Cerebellar nuclear complex (tissue), 1 donor: ENCODE data around the gene FNDC3B.

Experiments used
- DNase-seq, 2 experiments: peaks; one replicate each; lab custom pipeline; 2025; lab: John Stamatoyannopoulos, UW

FNDC3B gene

DNA sequence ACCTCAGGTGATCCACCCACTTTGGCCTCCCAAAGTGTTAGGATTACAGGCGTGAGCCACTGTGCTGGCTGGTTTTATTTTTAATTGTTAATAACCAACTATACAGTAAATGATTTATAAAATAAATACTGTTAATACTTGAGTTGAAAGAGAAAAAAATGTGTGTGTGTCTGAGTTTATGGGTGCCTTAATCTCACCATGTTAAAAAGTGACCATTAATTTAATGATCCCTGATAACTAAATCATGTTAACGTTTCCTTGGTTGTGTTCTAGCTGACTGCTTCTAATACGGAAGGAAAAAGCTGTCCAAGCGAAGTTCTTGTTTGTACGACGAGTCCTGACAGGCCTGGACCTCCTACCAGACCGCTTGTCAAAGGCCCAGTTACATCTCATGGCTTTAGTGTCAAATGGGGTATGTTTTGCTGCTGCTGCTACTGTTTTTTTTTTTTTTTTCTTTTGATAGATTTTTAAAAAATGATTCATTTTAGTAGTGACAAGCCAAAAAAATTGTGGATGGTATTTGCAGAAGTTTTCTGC, 295.4 kb downstream of the FNDC3B start:
- DNase-seq = no peak

DNA sequence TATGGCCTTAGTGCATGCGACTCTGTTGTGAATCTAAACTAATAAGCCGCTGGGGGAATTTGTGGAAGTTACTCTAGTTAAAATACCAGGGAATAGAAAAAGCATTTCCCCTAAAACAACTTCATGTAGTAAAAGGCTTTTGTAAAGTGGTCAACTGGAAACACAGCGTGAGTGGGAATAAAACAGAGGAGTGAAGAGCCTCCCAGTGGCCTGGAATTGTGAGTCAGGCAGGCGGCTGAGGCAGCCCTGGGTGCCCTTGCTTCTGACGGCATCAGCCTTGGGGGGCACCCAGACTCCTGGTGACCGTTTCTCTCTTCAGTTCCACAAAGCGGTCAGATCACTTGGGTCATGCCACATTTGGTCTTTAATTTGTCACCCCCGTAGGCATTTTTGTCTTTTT, 300.5 kb downstream of the FNDC3B start:
- no peak for DNase-seq

DNA sequence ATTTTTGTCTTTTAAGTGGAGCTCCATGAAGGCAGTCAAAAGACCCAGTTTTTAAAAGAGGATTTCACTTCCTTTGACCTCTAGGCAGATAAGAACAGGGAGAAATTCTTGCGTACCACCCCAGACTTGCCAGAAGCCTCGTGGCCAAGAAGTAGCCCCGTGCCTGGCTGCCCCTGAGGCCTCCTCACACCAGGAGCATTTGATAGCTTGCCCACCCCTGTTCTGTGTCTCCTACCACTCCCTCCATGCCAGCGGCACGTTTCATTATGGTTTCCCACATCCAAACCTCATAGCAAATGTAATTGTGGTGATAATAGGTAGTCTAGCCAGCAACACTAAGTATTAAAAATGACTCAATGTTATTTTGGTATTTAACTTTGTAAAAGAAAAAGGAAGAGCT, 301.2 kb downstream of the FNDC3B start:
- DNase-seq = no peak

GRCh38 chr3:172341482-172342059, 302.2 kb downstream of the FNDC3B start:
- DNase-seq = peak in 1 of 2 experiments; percentile 4

DNA sequence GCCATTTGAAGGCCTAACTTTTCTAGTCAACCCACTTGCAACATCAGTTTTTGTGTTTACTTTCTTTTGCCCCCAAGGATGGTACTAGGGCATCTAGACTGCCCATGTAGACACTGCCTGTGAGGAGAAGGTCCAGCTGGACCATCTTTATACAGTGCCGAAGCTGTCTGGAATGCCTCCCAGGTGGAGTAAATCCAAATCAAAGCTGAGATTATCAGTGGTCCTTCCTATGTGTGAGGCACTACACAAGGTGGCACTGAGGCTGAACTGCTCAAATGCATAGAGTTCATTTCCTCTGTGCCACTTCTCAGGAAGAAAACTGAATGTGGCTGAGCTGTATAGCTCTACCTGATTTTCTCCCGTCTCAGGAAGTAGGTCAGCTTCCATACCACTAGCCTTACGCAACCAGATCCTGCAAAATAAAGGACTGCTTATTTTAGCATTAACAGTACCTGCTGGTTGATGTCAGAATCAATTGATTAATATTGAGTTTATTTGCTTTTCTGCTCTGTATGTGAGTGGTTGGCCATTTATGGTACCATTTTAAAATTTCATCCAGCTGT, 302.8 kb downstream of the FNDC3B start:
- DNase-seq = no peak

- no peak for DNase-seq
These were observed 303.7 kb downstream of the FNDC3B start for GRCh38 chr3:172343117-172343516.

DNA sequence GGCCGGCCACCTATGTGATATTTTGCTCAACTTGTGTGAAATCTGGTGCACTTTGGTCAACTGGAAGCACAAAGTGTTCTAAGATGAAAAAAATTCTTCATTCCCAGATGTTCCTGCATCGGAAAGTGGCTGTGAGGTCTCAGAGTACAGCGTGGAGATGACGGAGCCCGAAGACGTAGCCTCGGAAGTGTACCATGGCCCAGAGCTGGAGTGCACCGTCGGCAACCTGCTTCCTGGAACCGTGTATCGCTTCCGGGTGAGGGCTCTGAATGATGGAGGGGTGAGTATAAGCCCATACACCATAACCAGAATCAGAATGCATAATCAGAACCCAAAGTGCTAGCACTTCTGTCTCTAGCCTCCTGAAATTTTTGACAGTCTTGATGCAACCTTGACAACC, 304.6 kb downstream of the FNDC3B start:
- DNase-seq = no peak

- DNase-seq = no peak
These were observed 306.8 kb downstream of the FNDC3B start for GRCh38 chr3:172346161-172346560.

DNA sequence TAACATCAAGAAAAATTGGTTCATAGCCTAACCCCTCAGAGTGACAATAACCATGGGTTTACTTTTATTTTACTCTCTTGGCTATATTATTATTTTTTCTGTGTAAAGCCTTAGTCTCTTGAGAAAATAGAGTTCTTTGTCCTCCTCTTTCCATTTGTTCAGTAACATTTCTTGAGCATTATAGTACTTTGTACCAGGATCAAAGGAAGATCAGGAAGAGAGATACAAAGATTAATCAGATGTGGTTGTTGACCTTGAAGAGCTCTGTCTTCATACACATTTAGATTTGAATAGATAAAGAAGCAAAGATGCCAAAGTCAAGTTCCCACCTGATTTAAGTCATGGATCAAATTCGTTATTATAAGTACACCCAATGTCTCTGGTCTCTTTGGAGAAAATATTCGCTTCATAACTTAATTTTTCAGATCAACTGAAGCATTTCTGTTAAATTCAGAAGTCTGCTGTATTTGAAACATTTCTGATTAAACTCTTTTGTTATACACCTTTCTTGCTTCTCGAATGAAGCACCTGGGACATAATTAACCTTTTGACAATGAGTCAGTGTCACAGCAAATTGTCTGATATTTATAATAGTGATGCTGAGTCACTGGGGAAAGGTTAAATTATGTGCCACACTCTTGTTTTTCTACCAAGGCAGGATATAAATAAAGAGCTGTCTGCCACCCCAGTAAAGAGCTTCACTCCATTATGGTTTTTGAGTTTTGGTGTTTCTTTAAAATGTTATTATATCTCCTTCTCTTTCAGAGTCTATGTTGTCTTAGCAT, 308.7 kb downstream of the FNDC3B start:
- DNase-seq = no peak

DNA sequence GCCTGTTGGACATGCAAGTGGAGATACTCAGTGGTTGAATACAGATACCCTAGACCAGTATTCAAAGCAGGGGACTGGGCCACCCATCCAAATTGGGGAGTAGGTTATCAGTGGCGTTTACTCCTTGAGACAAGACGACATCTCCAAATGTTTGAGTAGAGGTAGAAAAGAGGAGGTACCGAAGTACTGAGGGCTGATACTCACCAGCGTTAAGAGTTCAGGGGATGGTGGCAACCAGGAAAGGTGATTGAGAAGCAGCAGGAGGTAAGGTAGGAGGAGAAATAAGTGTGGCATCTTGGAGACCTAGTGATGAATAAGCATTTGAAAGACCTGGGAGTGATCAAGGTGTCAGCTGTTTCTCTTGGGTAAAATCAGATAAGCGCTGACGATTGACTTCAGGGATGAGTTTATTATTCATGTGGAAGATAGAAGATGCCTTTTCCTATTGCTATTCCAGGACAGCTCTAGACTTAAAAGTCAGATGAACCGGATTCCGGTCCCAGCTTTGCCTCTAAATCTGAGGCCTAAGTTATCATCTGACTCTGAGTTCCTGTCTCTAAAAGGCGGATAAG, 312.6 kb downstream of the FNDC3B start:
- no peak for DNase-seq

DNA sequence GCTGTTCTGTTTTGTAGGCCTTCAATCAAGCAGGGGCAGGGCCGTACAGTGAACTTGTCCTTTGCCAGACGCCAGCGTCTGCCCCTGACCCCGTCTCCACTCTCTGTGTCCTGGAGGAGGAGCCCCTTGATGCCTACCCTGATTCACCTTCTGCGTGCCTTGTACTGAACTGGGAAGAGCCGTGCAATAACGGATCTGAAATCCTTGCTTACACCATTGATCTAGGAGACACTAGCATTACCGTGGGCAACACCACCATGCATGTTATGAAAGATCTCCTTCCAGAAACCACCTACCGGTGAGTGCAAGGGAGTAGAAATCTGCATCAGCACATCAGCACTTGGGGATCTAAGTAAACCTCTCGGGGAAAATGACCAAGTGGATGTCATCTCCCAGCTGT, 313.4 kb downstream of the FNDC3B start:
- no peak for DNase-seq

GRCh38 chr3:172354931-172355499, 315.6 kb downstream of the FNDC3B start:
- no peak for DNase-seq

DNA sequence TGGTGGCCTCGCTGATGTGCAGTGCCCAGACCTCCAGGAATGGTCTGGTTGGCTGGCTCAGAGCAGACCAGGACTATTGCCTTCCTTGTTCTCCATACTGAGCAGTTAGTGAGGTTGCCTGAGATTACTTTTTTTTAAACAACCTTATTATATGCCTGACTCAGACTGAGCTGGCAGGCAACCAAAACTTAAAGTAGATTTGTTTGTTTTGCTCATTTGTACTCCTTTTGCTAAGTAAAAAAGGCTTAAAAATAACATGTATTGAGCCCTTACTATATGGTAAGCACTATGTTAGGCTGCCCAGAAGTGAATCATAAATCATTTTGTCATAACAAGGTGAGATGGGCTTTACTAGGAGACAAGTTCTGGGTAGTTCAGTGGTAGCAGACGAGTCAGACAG, 316.5 kb downstream of the FNDC3B start:
- DNase-seq = no peak

DNA sequence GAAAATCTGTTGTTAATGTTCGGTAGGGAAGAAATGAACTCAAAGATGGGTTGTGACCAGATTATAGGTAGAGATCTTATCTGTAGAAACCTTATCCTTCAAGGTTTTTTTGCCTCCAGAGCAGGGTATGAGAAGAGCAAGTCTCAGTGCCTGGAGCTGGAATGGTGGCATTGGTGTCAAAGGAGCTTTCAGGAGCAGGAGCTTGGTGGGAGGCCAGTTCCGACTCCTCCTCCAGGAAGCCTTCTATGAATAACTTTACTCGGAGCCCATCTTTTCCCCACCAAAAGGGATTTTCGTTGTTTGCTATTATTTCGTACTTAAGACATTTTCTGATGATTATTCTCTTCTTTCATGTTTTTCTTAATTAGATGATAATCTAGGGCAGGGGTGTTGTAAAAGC, 317.0 kb downstream of the FNDC3B start:
- no peak for DNase-seq

DNA sequence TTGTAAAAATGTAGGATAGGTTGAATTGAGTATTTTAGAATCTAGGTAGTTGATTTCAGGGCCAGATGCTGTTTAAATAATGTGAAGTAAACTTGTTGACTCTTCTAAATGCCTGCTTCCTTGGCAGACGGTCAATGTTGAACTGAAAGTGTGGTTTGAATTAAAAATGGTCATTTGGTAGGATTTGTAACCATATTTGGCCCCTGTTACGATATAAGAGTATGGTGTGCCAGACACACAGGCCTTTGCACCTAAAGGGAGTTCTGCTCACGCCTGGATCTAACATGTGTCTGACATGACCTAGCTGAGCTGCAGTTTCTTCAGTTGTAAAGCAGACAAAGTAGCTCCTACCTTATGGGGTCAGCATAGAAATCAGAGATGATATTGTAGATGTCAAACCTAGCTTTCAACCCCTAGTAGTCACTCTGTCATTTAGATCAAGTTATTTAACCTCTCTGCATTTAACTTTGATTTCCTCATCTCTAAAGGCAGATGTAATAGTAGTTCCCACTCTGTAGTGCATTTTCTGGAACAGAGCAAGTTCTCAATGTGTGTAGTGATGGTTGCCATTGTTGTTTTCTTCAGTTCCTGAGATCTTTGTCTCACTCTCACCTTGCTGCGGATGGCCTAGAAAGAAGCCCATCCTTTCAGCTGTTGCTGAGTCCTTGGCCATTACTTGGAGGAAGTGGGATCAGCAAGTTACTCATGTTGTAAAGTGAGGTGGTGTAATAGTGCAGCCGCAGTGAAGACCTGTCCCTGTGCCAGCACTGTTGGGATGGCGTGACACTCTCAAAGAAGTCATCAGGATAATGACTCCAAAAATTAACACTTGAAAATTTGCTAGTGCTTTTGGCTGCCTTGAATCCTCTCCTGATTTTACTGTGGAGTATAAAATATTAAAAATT, 318.7 kb downstream of the FNDC3B start:
- DNase-seq = no peak

GRCh38 chr3:172359231-172359630, 319.9 kb downstream of the FNDC3B start:
- DNase-seq = no peak

DNA sequence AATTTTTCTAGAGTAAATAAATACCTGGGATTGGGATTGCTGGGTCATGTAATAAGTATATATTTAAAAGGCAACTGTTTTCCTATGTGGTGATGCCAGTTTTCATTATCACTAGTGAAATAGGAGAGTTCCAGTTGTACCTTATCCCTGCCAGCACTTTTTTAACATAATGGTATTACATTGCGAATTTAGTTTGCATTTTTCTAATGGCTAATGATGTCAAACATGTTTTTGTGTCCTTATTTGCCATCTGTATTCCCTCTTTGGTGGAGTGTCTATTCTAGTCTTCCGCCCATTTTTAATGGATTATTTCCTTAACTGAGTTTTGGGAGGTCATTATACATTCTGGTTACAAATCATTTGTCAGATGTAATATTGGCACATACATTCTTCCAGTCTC, 320.6 kb downstream of the FNDC3B start:
- no peak for DNase-seq

GRCh38 chr3:172362583-172362982, 323.2 kb downstream of the FNDC3B start:
- DNase-seq = no peak

DNA sequence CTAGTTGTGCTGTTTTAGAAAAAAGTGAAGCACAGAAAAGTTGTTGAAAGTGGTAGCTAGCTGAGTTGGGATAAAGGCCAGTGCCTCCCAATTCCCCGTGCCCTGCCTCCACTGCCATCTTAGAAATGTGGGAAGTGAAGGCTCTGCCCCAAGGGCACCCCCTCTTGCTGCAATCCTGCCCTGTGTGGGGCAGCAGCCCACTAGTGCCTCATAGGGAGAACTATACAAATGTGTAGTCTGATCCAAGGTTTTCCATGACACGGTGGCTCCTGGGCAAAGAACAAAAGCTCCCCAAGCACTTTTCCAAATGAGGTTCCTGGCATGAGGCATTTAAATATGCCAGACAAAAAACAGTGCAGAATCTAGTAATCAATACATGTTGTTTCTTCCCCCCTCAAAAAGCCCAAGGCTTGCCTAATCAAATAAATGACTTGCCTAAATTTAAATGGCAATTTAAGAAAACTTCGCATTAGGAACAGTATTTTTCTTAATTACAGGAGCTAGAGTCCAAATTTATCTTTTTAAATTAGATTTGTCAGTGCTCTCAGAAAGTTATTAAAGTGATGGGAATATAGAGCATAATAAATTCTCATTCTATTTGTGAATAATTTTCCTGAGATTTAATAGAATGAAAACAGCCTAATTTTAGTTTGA, 325.1 kb downstream of the FNDC3B start:
- DNase-seq = no peak

DNA sequence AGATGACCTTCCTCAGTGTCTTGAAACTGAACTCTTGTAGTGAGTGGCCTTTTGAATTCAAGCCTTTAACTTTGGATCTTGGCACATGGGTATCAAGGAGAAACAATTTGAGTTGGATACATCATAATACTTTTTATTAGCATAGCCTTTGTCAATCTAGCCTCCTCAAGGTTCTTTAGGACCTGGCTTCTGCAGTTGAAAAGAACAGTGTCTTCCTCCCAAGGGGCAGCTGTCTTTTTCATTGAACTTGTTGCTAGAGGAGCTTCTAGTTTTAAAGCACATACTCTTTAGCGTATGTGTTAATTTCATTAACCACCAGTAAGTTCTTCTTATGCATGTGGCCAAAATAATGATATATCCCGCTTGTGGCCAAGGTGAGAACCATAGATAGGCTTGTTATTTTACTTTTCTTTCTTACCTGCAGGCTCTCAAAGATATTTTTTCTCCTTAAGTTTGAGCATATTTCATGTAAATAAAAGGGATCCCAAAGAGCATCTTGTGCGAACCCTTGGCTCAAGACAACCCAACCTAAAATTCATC, 325.7 kb downstream of the FNDC3B start:
- DNase-seq = no peak
